Glutamatergic neuron (in vitro differentiated cells): ENCODE data around the gene GREM1. TPM values are rescaled to one million over a fixed set of nuclear protein-coding genes. Genes with fewer than 3 reads are reported as not detected.

Experiments used
- DNase-seq: peaks from one replicate; pipeline ENCODE4 v3.0.0; 2022
- H3K27ac Mint-ChIP-seq: one replicate; pipeline ENCODE4 v1.8.0; 2020; ENCODE audit warnings: mild to moderate bottlenecking, mixed read lengths, inconsistent platforms; ENCODE audit not compliant: unreplicated experiment
- H3K27me3 Mint-ChIP-seq: one replicate; pipeline ENCODE4 v1.8.0; 2020; ENCODE audit warnings: mild to moderate bottlenecking, moderate library complexity, mixed read lengths, inconsistent platforms; ENCODE audit not compliant: unreplicated experiment
- H3K36me3 Mint-ChIP-seq: one replicate; pipeline ENCODE4 v1.8.0; 2020; ENCODE audit warnings: mild to moderate bottlenecking, mixed read lengths, inconsistent platforms; ENCODE audit not compliant: unreplicated experiment
- H3K4me1 Mint-ChIP-seq: one replicate; pipeline ENCODE4 v1.8.0; 2020; ENCODE audit warnings: mild to moderate bottlenecking, low read depth, mixed read lengths, inconsistent platforms; ENCODE audit not compliant: unreplicated experiment
- H3K4me3 Mint-ChIP-seq: one replicate; pipeline ENCODE4 v1.8.0; 2020; ENCODE audit warnings: mild to moderate bottlenecking, mixed read lengths, inconsistent platforms; ENCODE audit not compliant: unreplicated experiment
- H3K9me3 Mint-ChIP-seq: one replicate; pipeline ENCODE4 v1.8.0; 2020; ENCODE audit warnings: mild to moderate bottlenecking, moderate library complexity, mixed read lengths, inconsistent platforms; ENCODE audit not compliant: unreplicated experiment
- long read RNA-seq: library from polyadenylated mRNA; unstranded; transcript quantifications from one replicate; pipeline ENCODE4 v2.0.0, GENCODE V29; 2020; ENCODE audit not compliant: unreplicated experiment
- total RNA-seq: library from RNA; stranded (reverse); fragmentation: NEBNext Ultra II Directional; extraction: Animal tissue kit (Norgen Biotek cat#: 25700); gene quantifications from one replicate; pipeline ENCODE4 v1.2.1, GENCODE V29; 2021; ENCODE audit not compliant: unreplicated experiment
- TF ChIP-seq, protein P1 (sequence below): fragments of 200-600 bp; sonication (generic); IDR thresholded peaks from one replicate; pipeline ENCODE4 v1.5.0; 2021; ENCODE audit not compliant: partially characterized antibody, unreplicated experiment

Gene GREM1
- not detected for total RNA-seq
- long read RNA-seq: 0 reads

DNA sequence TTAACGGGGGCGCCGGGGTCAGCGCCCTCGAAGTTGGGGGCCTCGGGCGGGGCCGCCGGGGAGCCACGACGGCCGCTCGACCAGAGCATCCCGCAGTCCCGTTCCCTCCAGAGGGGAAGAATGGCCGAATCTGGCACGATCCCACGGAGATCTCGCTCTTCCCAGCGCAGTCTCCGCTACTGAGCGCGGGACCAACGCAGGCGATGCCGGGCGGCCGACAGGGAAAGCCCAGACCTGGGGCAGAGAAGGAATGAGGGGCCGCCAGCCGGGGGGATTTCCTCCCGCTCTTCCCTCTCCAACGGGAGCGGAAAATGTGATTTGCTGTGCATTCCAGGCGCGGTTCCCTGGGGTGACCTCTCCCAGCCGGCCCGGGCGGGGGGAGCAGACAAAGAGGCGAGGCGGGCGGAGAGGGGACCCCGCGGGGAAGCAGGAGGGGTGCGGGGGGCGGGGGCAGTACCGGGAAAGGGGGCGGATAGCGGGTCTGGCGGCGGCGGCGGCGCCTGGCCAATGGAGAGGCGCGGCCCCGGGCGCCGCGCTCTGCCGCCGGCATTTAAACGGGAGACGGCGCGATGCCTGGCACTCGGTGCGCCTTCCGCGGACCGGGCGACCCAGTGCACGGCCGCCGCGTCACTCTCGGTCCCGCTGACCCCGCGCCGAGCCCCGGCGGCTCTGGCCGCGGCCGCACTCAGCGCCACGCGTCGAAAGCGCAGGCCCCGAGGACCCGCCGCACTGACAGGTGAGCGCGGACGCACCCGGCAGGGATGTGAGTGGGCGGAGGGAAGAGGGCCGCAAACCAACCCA is at the start of gene GREM1:
Gene GREM1, plus strand, starts transcription at position 579 of the 801 bp plus-strand sequence. CDS start 12,687 bp downstream, outside the sequence.
- Mint-ChIP-seq H3K9me3 (peaks cover 4% of the 10 kb centered on the region), H3K4me3 (peak within 1 kb of the TSS; percentile 77), H3K4me1 (peaks cover 3% of the 10 kb centered on the region), H3K27ac (no peak within 1 kb of the TSS), H3K36me3 (no peaks in the 10 kb centered on the region), H3K27me3 (peaks cover 23% of the 10 kb centered on the region)
- TF ChIP-seq, protein P1, sequence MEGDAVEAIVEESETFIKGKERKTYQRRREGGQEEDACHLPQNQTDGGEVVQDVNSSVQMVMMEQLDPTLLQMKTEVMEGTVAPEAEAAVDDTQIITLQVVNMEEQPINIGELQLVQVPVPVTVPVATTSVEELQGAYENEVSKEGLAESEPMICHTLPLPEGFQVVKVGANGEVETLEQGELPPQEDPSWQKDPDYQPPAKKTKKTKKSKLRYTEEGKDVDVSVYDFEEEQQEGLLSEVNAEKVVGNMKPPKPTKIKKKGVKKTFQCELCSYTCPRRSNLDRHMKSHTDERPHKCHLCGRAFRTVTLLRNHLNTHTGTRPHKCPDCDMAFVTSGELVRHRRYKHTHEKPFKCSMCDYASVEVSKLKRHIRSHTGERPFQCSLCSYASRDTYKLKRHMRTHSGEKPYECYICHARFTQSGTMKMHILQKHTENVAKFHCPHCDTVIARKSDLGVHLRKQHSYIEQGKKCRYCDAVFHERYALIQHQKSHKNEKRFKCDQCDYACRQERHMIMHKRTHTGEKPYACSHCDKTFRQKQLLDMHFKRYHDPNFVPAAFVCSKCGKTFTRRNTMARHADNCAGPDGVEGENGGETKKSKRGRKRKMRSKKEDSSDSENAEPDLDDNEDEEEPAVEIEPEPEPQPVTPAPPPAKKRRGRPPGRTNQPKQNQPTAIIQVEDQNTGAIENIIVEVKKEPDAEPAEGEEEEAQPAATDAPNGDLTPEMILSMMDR: no peak
- peak; percentile 42 for DNase-seq

- TF ChIP-seq, protein P1: no peak
- Mint-ChIP-seq H3K4me3 (no peak overlapping the region), H3K4me1 (peaks cover 14% of the 10 kb centered on the region), H3K27ac (no peak overlapping the region), H3K27me3 (peaks cover 3% of the 10 kb centered on the region), H3K36me3 (no peaks in the 10 kb centered on the region), H3K9me3 (no peaks in the 10 kb centered on the region)
- DNase-seq: no peak
These were observed 48.9 kb upstream of the GREM1 start for GRCh38 chr15:32668942-32669341.

DNA sequence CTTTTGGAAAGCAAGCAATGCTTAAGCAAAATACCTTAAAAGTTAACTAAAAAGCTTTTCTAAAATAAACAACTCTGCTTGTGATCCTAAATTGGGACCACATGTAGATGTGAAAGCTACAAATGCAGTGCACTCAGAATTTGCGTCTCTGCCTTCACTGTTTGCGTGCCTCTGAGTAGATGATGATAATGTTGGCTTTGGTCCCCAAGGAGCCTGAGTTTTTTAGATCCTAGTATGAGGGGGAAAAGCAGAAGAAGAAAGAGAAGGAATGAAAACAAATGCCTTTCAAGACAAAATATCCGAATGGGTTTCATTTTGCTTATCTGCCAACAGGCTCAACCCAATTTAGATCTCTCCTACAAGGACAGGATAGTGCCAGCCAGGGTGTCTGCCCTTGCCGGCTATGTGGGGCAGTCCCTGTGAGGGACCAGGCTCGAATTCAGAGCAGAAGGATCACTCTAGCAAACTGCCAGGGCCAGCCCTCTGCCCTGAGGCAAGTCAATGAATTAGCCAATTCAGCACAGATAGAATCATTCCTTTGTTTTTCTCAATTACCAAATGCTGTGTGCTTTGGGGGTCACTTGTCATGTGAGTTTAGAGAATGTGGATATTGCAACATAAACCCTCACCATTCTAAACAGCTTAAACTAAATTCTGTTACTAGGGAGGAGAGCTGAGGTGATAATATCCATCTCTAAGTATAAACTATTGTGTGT is 47.8 kb upstream of the GREM1 start:
- peak; percentile 59 for DNase-seq
- Mint-ChIP-seq H3K27me3 (peaks cover 3% of the 10 kb centered on the region), H3K4me3 (peak overlapping the region; percentile 48), H3K36me3 (no peaks in the 10 kb centered on the region), H3K4me1 (peaks cover 14% of the 10 kb centered on the region), H3K9me3 (no peaks in the 10 kb centered on the region), H3K27ac (peak overlapping the region; percentile 73)
- TF ChIP-seq, protein P1: no peak

- no peaks in the 10 kb centered on the region for H3K36me3 Mint-ChIP-seq
- no peaks in the 10 kb centered on the region for H3K9me3 Mint-ChIP-seq
- H3K4me3 Mint-ChIP-seq: no peak overlapping the region
- TF ChIP-seq, protein P1: no peak
- peaks cover 15% of the 10 kb centered on the region for H3K4me1 Mint-ChIP-seq
- no peak for DNase-seq
- peaks cover 3% of the 10 kb centered on the region for H3K27me3 Mint-ChIP-seq
- H3K27ac Mint-ChIP-seq: peak overlapping the region; percentile 78
These were observed 47.2 kb upstream of the GREM1 start for GRCh38 chr15:32670623-32671022.
